Activated CD4-positive, CD25-positive, alpha-beta regulatory T cell treated with anti-CD3 and anti-CD28 coated beads, Interleukin-2, amount 50 U/mL, for 72 hours (primary cell): ENCODE measurements around the gene APH1B.

Source experiments
- DNase-seq: peaks from one replicate; pipeline ENCODE4 v3.0.0; 2021

APH1B gene

GRCh38 chr15:63357061-63357460 is 79.7 kb downstream of the APH1B start:
- DNase-seq = no peak

- DNase-seq = no peak
Observed at GRCh38 chr15:63357731-63358130, 80.3 kb downstream of the APH1B start.

- no peak for DNase-seq
Observed at GRCh38 chr15:63358241-63359029, 81.0 kb downstream of the APH1B start.
